ENCODE data around the gene WBP11. TPM values are rescaled to one million over a fixed set of nuclear protein-coding genes. Genes with fewer than 3 reads are reported as not detected.

WBP11 gene
- total RNA-seq, 1 experiment from 2014 or later: 150 TPM

GRCh38 chr12:14774074-14774905 is 29.0 kb downstream of the WBP11 start:
- Histone ChIP-seq H3K4me3 (ENCODE audit: low read depth, low read length, poor library complexity, severe bottlenecking) (peak overlapping the region; percentile 71), H3K9me3 (ENCODE audit: low read depth, low read length, poor library complexity, severe bottlenecking) (no peaks in the 10 kb centered on the region), H3K27me3 (replicated peaks; ENCODE audit: insufficient read depth, low read depth, low read length, poor library complexity) (no peaks in the 10 kb centered on the region), H3K36me3 (ENCODE audit: insufficient read depth, low read length, poor library complexity, severe bottlenecking) (no peaks in the 10 kb centered on the region), H3K27ac (ENCODE audit: low read depth, low read length, poor library complexity, severe bottlenecking) (peak overlapping the region; percentile 58), H3K4me1 (ENCODE audit: insufficient read depth, low read length, poor library complexity, severe bottlenecking) (peaks cover 13% of the 10 kb centered on the region)
- intact Hi-C loops (cut with micrococcal nuclease; ENCODE audit: unreplicated experiment): no loop called here
- TF ChIP-seq, protein P1, sequence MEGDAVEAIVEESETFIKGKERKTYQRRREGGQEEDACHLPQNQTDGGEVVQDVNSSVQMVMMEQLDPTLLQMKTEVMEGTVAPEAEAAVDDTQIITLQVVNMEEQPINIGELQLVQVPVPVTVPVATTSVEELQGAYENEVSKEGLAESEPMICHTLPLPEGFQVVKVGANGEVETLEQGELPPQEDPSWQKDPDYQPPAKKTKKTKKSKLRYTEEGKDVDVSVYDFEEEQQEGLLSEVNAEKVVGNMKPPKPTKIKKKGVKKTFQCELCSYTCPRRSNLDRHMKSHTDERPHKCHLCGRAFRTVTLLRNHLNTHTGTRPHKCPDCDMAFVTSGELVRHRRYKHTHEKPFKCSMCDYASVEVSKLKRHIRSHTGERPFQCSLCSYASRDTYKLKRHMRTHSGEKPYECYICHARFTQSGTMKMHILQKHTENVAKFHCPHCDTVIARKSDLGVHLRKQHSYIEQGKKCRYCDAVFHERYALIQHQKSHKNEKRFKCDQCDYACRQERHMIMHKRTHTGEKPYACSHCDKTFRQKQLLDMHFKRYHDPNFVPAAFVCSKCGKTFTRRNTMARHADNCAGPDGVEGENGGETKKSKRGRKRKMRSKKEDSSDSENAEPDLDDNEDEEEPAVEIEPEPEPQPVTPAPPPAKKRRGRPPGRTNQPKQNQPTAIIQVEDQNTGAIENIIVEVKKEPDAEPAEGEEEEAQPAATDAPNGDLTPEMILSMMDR (conservative IDR thresholded peaks at IDR 0.05; ENCODE audit: low read depth, low read length): no peak
- no peak for TF ChIP-seq EZH2 (IDR thresholded peaks at IDR 0.05; ENCODE audit: borderline replicate concordance, low read depth, low read length, poor library complexity, severe bottlenecking)
- ChIA-PET CTCF (no interaction called here), POLR2A (ENCODE audit: low non-redundant PET) (no interaction called here)
- BruUV-seq (replicated peaks): TSS peak; percentile 86
- peak; percentile 94 for DNase-seq (ENCODE audit: low spot score)

DNA sequence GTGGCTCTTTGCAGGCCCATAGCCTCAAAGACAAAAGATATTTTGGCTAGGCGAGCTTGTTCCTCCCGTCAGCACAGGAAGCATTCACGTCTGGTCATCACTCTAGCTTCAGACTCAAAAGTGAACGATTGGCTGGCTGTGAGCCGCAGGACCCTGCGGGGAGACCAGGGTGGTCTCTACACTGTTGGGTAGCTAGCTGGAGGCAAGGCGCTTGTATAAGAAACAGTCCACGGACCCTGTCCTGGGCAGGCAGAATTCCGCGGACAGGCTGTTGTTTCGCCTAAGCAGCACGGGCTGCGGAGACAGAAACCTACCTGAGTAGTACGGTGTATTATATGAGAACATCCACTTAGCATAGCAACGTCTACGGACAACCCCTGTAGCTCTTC is 29.6 kb downstream of the WBP11 start:
- no peaks in the 10 kb centered on the region for H3K36me3 ChIP-seq (ENCODE audit: insufficient read depth, low read length, poor library complexity, severe bottlenecking)
- DNase-seq (ENCODE audit: low spot score): no peak
- intact Hi-C loops (cut with micrococcal nuclease; ENCODE audit: unreplicated experiment): no loop called here
- H3K4me3 ChIP-seq (ENCODE audit: low read depth, low read length, poor library complexity, severe bottlenecking): peak overlapping the region; percentile 71
- no peaks in the 10 kb centered on the region for H3K9me3 ChIP-seq (ENCODE audit: low read depth, low read length, poor library complexity, severe bottlenecking)
- no TSS peak for BruUV-seq (replicated peaks)
- peaks cover 19% of the 10 kb centered on the region for H3K4me1 ChIP-seq (ENCODE audit: insufficient read depth, low read length, poor library complexity, severe bottlenecking)
- H3K27me3 ChIP-seq (replicated peaks; ENCODE audit: insufficient read depth, low read depth, low read length, poor library complexity): no peaks in the 10 kb centered on the region
- H3K27ac ChIP-seq (ENCODE audit: low read depth, low read length, poor library complexity, severe bottlenecking): no peak overlapping the region
- ChIA-PET POLR2A (ENCODE audit: low non-redundant PET) (no interaction called here), CTCF (no interaction called here)
- no peak for TF ChIP-seq EZH2 (IDR thresholded peaks at IDR 0.05; ENCODE audit: borderline replicate concordance, low read depth, low read length, poor library complexity, severe bottlenecking)
- TF ChIP-seq, protein P1 (conservative IDR thresholded peaks at IDR 0.05; ENCODE audit: low read depth, low read length): no peak

- H3K36me3 ChIP-seq (ENCODE audit: insufficient read depth, low read length, poor library complexity, severe bottlenecking): no peaks in the 10 kb centered on the region
- no peak overlapping the region for H3K27ac ChIP-seq (ENCODE audit: low read depth, low read length, poor library complexity, severe bottlenecking)
- intact Hi-C loops (cut with micrococcal nuclease; ENCODE audit: unreplicated experiment): no loop called here
- TF ChIP-seq, protein P1 (conservative IDR thresholded peaks at IDR 0.05; ENCODE audit: low read depth, low read length): no peak
- TF ChIP-seq EZH2 (IDR thresholded peaks at IDR 0.05; ENCODE audit: borderline replicate concordance, low read depth, low read length, poor library complexity, severe bottlenecking): no peak
- H3K9me3 ChIP-seq (ENCODE audit: low read depth, low read length, poor library complexity, severe bottlenecking): no peaks in the 10 kb centered on the region
- H3K4me3 ChIP-seq (ENCODE audit: low read depth, low read length, poor library complexity, severe bottlenecking): no peak overlapping the region
- peaks cover 20% of the 10 kb centered on the region for H3K4me1 ChIP-seq (ENCODE audit: insufficient read depth, low read length, poor library complexity, severe bottlenecking)
- H3K27me3 ChIP-seq (replicated peaks; ENCODE audit: insufficient read depth, low read depth, low read length, poor library complexity): no peaks in the 10 kb centered on the region
- no TSS peak for BruUV-seq (replicated peaks)
- POLR2A ChIA-PET (ENCODE audit: low non-redundant PET): no interaction called here
- CTCF ChIA-PET: no interaction called here
- no peak for DNase-seq (ENCODE audit: low spot score)
Measured at GRCh38 chr12:14772946-14773345, 30.3 kb downstream of the WBP11 start.
